ENCODE measurements around the gene KIF5B. TPM values are rescaled to one million over a fixed set of nuclear protein-coding genes. Genes with fewer than 3 reads are reported as not detected.
"Not testable (repeated sequence)": the region's sequence is repeated elsewhere in the genome, so short reads cannot be mapped to it uniquely, and the experiment has no call there.

Gene KIF5B
- total and polyA plus RNA-seq, 4 donors, result 37.6 to 121 (median 68.0) TPM

DNA sequence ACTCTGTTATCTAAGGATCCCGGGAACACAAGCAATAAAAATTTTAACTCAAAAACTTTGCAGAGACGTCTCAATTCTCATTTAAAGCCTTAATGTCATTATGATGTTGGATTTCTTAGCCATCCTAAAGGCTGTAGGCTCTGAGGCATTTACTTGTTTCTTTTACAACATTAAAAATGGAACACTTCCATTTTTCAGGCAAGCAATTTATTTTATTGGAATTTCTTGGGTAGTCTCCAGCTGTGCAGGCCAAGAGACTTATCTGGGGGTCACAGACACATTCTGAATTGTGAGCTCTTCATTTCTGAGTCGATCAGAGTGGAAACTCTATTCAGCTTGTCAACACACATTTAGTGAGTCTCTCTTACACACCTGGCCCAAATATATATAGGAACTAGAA lies 48.0 kb upstream of the KIF5B start:
- Histone ChIP-seq H3K9me3 (ENCODE audit: control insufficient read depth in 4 of 4, insufficient read depth in 3 of 4, low read length in 3 of 4) (no peaks in the 10 kb centered on the region), H3K27ac (ENCODE audit: low read depth in 1 of 2, low read length in 1 of 2) (no peak overlapping the region), H3K4me1 (ENCODE audit: control insufficient read depth in 5 of 5, insufficient read depth in 5 of 5, low read length in 5 of 5) (peaks cover 0 to 13% (median 2%) of the 10 kb centered on the region in 5 donors), H3K9ac (ENCODE audit: insufficient read depth in 1 of 2, low read length in 2 of 2) (no peak overlapping the region), H3K27me3 (ENCODE audit: control insufficient read depth in 3 of 3, insufficient read depth in 3 of 3, low read length in 2 of 3) (no peaks in the 10 kb centered on the region), H3K4me3 (no peak overlapping the region), H3K36me3 (ENCODE audit: control insufficient read depth in 4 of 4, insufficient read depth in 4 of 4, low read length in 4 of 4) (no peaks in the 10 kb centered on the region)
- ATAC-seq (ENCODE audit: insufficient read depth, low FRiP score) (no peak), DNase-seq (peak in 2 of 3 donors; percentile 50 to 67)
- 67 to 90% methylated on average over 3 of the region's 3 CpGs for WGBS, 2 donors
- TF ChIP-seq, protein P1, sequence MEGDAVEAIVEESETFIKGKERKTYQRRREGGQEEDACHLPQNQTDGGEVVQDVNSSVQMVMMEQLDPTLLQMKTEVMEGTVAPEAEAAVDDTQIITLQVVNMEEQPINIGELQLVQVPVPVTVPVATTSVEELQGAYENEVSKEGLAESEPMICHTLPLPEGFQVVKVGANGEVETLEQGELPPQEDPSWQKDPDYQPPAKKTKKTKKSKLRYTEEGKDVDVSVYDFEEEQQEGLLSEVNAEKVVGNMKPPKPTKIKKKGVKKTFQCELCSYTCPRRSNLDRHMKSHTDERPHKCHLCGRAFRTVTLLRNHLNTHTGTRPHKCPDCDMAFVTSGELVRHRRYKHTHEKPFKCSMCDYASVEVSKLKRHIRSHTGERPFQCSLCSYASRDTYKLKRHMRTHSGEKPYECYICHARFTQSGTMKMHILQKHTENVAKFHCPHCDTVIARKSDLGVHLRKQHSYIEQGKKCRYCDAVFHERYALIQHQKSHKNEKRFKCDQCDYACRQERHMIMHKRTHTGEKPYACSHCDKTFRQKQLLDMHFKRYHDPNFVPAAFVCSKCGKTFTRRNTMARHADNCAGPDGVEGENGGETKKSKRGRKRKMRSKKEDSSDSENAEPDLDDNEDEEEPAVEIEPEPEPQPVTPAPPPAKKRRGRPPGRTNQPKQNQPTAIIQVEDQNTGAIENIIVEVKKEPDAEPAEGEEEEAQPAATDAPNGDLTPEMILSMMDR (IDR thresholded peaks at IDR 0.05; ENCODE audit: control extremely low read depth, extremely low read depth), result no peak

DNA sequence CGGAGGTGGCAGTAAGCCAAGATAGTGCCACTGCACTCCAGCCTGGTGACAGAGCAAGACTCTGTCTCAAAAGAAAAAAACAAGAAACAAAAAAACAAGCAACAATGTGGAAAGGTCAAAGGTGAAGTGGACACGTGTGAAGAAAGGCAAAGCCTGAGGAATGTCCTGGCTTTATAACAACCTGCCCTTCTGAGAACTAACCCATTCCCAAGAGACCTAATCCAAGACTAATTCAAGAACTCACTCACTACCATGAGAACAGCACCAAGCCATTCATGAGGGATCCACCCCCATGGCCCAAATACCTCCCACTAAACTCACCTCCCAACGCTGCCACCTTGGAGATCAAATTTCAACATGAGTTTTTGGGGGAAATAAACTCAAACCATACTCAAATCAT lies 47.5 kb upstream of the KIF5B start:
- Histone ChIP-seq H3K9ac (ENCODE audit: insufficient read depth in 1 of 2, low read length in 2 of 2) (no peak overlapping the region), H3K36me3 (ENCODE audit: control insufficient read depth in 4 of 4, insufficient read depth in 4 of 4, low read length in 4 of 4) (no peaks in the 10 kb centered on the region), H3K4me3 (no peak overlapping the region), H3K27me3 (ENCODE audit: control insufficient read depth in 3 of 3, insufficient read depth in 3 of 3, low read length in 2 of 3) (no peaks in the 10 kb centered on the region), H3K4me1 (ENCODE audit: control insufficient read depth in 5 of 5, insufficient read depth in 5 of 5, low read length in 5 of 5) (peaks cover 0 to 13% (median 2%) of the 10 kb centered on the region in 5 donors), H3K9me3 (ENCODE audit: control insufficient read depth in 4 of 4, insufficient read depth in 3 of 4, low read length in 3 of 4) (no peaks in the 10 kb centered on the region), H3K27ac (ENCODE audit: low read depth in 1 of 2, low read length in 1 of 2) (no peak overlapping the region)
- 77 to 87% methylated on average over 3 of the region's 3 CpGs for WGBS, 2 donors
- TF ChIP-seq, protein P1 (IDR thresholded peaks at IDR 0.05; ENCODE audit: control extremely low read depth, extremely low read depth), result no peak
- no peak for DNase-seq
- ATAC-seq (ENCODE audit: insufficient read depth, low FRiP score), result no peak

DNA sequence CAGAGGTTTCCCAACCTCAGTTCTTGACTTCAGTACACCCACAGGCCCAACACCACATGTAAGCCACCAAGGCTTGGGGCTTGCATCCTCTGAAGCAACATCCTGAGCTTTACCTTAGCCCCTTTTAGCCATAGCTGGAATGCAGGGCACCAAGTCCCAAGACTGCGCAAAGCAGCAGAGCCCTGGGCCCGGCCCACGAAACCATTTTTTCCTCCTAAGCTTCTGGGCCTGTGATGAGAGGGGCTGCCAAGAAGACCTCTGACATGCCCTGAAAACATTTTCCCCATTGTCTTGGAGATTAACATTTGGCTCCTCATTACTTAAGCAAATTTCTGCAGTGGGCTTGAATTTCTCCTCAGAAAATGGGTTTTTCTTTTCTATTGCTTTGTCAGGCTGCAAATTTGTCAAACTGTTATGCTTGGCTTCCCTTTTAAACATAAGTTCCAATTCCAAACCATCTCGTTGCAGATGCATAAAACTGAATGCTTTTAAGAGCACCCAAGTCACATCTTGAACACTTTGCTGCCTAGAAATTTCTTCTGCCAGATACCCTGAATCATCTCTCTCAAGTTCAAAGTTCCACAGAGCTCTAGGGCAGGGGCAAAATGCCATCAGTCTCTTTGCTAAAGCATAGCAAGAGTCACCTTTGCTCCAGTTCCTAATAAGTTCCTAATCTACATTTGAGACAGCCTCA lies 42.5 kb upstream of the KIF5B start:
- ATAC-seq (ENCODE audit: insufficient read depth, low FRiP score); H3K9me3 ChIP-seq (ENCODE audit: control insufficient read depth in 4 of 4, insufficient read depth in 3 of 4, low read length in 3 of 4); H3K36me3 ChIP-seq (ENCODE audit: control insufficient read depth in 4 of 4, insufficient read depth in 4 of 4, low read length in 4 of 4); H3K27ac ChIP-seq (ENCODE audit: low read depth in 1 of 2, low read length in 1 of 2); H3K4me3 ChIP-seq; H3K27me3 ChIP-seq (ENCODE audit: control insufficient read depth in 3 of 3, insufficient read depth in 3 of 3, low read length in 2 of 3); DNase-seq; H3K9ac ChIP-seq (ENCODE audit: insufficient read depth in 1 of 2, low read length in 2 of 2); H3K4me1 ChIP-seq (ENCODE audit: control insufficient read depth in 5 of 5, insufficient read depth in 5 of 5, low read length in 5 of 5): not testable (repeated sequence)
- 70 to 97% methylated on average over 4 of the region's 4 CpGs for WGBS, 2 donors

DNA sequence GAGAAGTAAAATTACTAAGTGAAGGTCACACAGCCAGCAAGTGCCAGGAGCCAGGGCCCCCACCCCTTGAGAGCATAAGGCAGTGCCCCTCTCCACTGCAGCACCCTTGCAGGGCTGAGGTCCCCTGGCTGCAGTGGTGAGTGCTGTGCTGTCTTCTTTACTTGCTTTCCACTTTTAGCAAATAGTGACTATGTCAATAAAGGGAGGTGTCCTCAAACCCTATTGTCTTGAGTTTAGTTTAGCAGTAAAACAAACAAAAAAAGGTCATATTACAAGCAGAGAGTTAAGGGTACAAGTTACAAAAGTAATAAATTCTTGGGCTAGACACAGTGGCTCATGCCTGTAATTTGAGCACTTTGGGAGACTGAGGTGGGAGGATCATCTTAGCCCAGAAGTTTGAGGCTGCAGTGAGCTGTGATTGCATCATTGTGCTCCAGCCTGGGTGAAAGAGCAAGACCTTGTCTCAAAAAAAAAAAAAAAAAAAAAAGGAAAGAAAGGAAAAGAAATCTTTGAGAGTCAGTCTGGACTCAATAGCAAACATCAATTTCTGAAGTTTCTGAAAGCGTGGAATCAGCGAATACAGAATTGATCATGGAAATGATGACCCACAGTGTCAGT lies 39.0 kb upstream of the KIF5B start:
- Histone ChIP-seq H3K9ac (ENCODE audit: insufficient read depth in 1 of 2, low read length in 2 of 2) (no peak overlapping the region), H3K27me3 (ENCODE audit: control insufficient read depth in 3 of 3, insufficient read depth in 3 of 3, low read length in 2 of 3) (no peaks in the 10 kb centered on the region), H3K36me3 (ENCODE audit: control insufficient read depth in 4 of 4, insufficient read depth in 4 of 4, low read length in 4 of 4) (no peaks in the 10 kb centered on the region), H3K27ac (ENCODE audit: low read depth in 1 of 2, low read length in 1 of 2) (no peak overlapping the region), H3K4me3 (no peak overlapping the region), H3K4me1 (ENCODE audit: control insufficient read depth in 5 of 5, insufficient read depth in 5 of 5, low read length in 5 of 5) (no peaks in the 10 kb centered on the region), H3K9me3 (ENCODE audit: control insufficient read depth in 4 of 4, insufficient read depth in 3 of 4, low read length in 3 of 4) (peaks cover 0 to 2% (median 0%) of the 10 kb centered on the region in 4 donors)
- 98% methylated on average over 2 of the region's 2 CpGs for WGBS, 2 donors
- DNase-seq, result no peak
- ATAC-seq (ENCODE audit: insufficient read depth, low FRiP score), result no peak
- TF ChIP-seq, protein P1 (IDR thresholded peaks at IDR 0.05; ENCODE audit: control extremely low read depth, extremely low read depth), result no peak

Data from lung (tissue), 12 donors.